RWPE2 (cell line): ENCODE measurements around the gene VSIG8.

ENCODE experiments used
- ATAC-seq: fragments of 200-7000 bp; cut with Tn5 transposase; 3 replicates; pipeline ENCODE4 v1.9.1; 2021; ENCODE audit warnings: low read depth
- DNase-seq: peaks from one replicate; pipeline ENCODE4 v3.0.0-alpha.2; 2020; ENCODE audit warnings: low spot score
- H3K27ac ChIP-seq: fragments of 450-650 bp; 2 replicates; pipeline ENCODE4 v1.5.1; 2017; ENCODE audit warnings: mild to moderate bottlenecking; ENCODE audit not compliant: poor library complexity, severe bottlenecking
- H3K27me3 ChIP-seq: fragments of 250-450 bp; sonication (Bioruptor Pico); 2 replicates; pipeline ENCODE4 v1.5.1; 2021; ENCODE audit warnings: mild to moderate bottlenecking, moderate library complexity; ENCODE audit not compliant: insufficient read depth, poor library complexity, severe bottlenecking
- H3K36me3 ChIP-seq: fragments of 250-450 bp; sonication (Bioruptor Pico); 2 replicates; pipeline ENCODE4 v1.5.1; 2020; ENCODE audit warnings: low read depth, mild to moderate bottlenecking, moderate library complexity
- H3K4me1 ChIP-seq: fragments of 250-450 bp; sonication (Bioruptor Pico); 2 replicates; pipeline ENCODE4 v1.5.1; 2021; ENCODE audit warnings: mild to moderate bottlenecking, moderate library complexity; ENCODE audit not compliant: insufficient read depth, poor library complexity, severe bottlenecking
- H3K4me3 ChIP-seq: fragments of 250-450 bp; sonication (Bioruptor Pico); 2 replicates; pipeline ENCODE4 v1.5.1; 2021; ENCODE audit warnings: mild to moderate bottlenecking, moderate library complexity; ENCODE audit not compliant: severe bottlenecking
- H3K9me3 ChIP-seq: fragments of 250-450 bp; sonication (Bioruptor Pico); 2 replicates; pipeline ENCODE4 v1.5.1; 2021; ENCODE audit warnings: mild to moderate bottlenecking, moderate library complexity; ENCODE audit not compliant: severe bottlenecking
- CTCF ChIP-seq: fragments of 450-650 bp; IDR thresholded peaks from one replicate; pipeline ENCODE4 v1.5.1; 2017; ENCODE audit warnings: mild to moderate bottlenecking, moderate library complexity; ENCODE audit not compliant: poor library complexity, severe bottlenecking

Gene VSIG8

GRCh38 chr1:159897962-159898361 lies 35.5 kb upstream of the VSIG8 start:
- no peak for TF ChIP-seq CTCF
- H3K4me1 ChIP-seq, result peaks cover 7% of the 10 kb centered on the region
- DNase-seq, result no peak
- H3K27ac ChIP-seq, result no peak overlapping the region
- H3K4me3 ChIP-seq, result no peak overlapping the region
- H3K27me3 ChIP-seq, result no peaks in the 10 kb centered on the region
- no peak for ATAC-seq
- no peaks in the 10 kb centered on the region for H3K9me3 ChIP-seq
- no peaks in the 10 kb centered on the region for H3K36me3 ChIP-seq

DNA sequence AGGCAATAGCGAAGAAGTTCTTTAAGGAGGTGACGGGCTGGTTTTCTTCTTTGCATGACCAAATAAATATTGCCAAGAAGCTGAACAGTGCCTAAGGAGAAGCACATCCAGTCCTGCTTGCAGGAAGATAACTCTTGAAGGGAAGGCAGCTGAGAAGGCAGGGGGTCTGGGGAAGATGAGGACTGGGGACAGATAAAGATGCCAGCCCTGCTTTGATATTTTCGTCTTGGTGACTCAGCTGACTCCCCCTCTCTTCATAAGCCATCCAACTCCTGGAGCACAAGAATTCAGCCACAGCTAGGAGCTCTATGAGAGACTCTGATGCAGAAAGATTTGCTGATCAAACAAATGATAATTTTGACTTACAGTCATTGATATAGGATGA lies 34.1 kb upstream of the VSIG8 start:
- Histone ChIP-seq H3K27me3 (no peaks in the 10 kb centered on the region), H3K27ac (no peak overlapping the region), H3K4me1 (peaks cover 7% of the 10 kb centered on the region), H3K36me3 (no peaks in the 10 kb centered on the region), H3K4me3 (no peak overlapping the region), H3K9me3 (no peaks in the 10 kb centered on the region)
- no peak for ATAC-seq
- DNase-seq, result no peak
- TF ChIP-seq CTCF, result no peak

DNA sequence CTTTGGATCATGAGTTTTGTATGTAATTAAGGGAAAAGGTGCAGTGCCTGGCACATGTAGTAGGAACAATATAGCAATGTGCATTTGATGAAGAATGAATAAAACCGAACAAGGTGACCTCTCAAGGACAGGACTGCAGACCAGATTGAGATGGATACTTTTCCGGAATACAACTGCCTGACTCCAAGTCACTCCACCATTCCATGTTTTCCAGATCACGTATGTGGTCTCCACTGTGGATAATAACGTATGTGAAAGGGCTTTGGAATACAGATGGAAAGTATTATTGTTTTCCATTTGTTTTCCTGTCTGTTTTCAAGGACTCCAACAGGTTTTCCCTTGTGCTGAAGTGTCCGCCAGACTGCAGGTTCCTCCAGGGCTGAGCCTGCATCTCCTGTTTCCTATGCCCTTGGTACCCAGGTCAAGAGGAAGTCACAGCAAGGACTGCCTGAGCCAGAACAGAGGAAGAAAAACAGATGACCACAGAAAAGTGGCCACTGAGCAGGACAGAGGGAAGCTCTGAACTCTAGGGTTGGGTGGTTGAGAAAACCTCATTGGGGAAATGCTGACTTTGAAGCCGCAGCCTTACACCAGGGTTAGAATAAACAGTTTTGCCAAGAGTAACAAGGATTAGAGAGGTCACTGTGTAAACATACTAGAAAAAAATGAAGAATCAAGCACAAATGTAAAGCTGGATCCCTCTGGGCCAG lies 33.5 kb upstream of the VSIG8 start:
- Histone ChIP-seq H3K36me3 (no peaks in the 10 kb centered on the region), H3K4me1 (peaks cover 11% of the 10 kb centered on the region), H3K9me3 (no peaks in the 10 kb centered on the region), H3K27me3 (no peaks in the 10 kb centered on the region), H3K4me3 (no peak overlapping the region), H3K27ac (no peak overlapping the region)
- ATAC-seq, result no peak
- TF ChIP-seq CTCF, result no peak
- DNase-seq, result peak; percentile 4

- no peaks in the 10 kb centered on the region for H3K9me3 ChIP-seq
- DNase-seq (peak; percentile 3), ATAC-seq (no peak)
- H3K36me3 ChIP-seq, result no peaks in the 10 kb centered on the region
- no peak for TF ChIP-seq CTCF
- H3K4me3 ChIP-seq, result no peak overlapping the region
- no peaks in the 10 kb centered on the region for H3K27me3 ChIP-seq
- peaks cover 8% of the 10 kb centered on the region for H3K4me1 ChIP-seq
- no peak overlapping the region for H3K27ac ChIP-seq
Measured at GRCh38 chr1:159895286-159895685, 32.8 kb upstream of the VSIG8 start.

GRCh38 chr1:159892944-159893343 lies 30.5 kb upstream of the VSIG8 start:
- Histone ChIP-seq H3K4me3 (no peak overlapping the region), H3K27me3 (no peaks in the 10 kb centered on the region), H3K4me1 (peaks cover 19% of the 10 kb centered on the region), H3K27ac (no peak overlapping the region), H3K36me3 (no peaks in the 10 kb centered on the region), H3K9me3 (no peaks in the 10 kb centered on the region)
- peak; percentile 55 for TF ChIP-seq CTCF
- no peak for DNase-seq
- ATAC-seq, result no peak
